ENCODE data around the gene PLVAP.

The PLVAP gene

DNA sequence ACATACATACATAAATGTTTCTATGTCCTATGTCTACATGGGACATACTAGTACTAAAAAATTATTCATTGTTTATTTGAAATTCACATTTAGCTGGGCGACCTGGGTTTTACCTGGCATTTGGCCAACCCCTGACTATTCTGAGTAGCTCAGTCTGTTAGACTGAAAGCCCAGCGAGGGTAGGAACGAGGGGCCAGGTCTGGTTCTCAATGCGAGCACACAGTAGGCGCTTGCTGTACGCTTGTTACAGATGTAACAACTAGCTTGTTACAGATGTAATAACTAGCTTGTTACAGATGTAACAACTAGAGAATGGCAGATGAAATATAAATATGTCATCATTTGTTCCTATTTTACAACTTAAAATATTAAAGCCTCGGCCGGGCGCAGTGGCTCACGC lies 41.6 kb downstream of the PLVAP start:
- DNase-seq (ENCODE audit: low spot score): no peak

DNA sequence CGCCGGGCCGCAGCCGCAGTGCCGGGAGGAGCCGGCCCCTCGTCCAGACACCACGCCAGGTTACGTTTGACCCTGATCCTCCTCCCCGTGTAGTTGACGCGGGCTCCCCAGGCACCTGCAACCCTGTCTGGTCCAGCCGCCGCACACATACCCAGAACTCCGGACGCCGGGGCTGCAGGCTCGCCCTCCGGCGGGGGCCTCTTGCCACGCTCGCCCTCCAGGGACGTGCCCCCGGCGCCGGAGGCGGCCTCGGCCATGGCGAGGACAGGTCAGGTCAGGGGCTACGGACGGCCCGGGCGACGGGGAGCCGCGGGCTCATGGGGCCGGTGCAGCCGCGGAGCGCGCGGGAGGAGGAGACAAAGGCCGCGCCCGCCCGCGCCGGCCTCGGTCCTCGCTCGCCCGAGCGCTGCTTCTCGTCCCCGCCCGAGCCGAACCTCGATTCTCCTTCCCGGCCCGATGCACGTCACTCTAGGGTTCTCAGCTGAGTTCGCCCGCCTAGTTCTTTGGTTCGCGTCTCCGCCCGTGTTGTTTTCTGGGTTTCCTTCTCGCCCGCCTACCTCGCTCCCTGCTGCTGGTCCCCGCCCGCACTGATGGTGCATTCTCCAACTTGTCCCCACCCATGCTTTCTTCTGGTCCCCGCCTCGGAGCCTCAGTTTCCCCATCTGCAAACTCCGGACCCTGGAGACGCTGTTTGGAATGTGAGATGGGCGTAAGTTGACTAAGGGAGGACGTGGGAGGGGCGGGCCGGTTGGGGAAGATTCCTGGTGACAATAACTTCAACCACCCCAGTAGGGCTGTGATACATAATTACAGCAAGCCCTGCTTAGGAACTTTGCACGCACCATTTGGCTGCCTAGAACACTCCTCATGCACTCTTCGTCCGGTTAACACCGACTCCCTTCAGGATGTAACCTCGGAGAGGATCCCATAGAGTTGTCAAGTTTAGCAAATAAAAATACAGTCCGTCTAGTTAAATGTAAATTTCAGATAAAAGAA lies 42.4 kb downstream of the PLVAP start, which contains the start of gene ANO8:
Gene ANO8, minus strand, starts transcription at position 442 of the 996 bp plus-strand sequence. Its CDS starts 185 bp downstream, at position 257.
- DNase-seq (ENCODE audit: low spot score): peak; percentile 97

DNA sequence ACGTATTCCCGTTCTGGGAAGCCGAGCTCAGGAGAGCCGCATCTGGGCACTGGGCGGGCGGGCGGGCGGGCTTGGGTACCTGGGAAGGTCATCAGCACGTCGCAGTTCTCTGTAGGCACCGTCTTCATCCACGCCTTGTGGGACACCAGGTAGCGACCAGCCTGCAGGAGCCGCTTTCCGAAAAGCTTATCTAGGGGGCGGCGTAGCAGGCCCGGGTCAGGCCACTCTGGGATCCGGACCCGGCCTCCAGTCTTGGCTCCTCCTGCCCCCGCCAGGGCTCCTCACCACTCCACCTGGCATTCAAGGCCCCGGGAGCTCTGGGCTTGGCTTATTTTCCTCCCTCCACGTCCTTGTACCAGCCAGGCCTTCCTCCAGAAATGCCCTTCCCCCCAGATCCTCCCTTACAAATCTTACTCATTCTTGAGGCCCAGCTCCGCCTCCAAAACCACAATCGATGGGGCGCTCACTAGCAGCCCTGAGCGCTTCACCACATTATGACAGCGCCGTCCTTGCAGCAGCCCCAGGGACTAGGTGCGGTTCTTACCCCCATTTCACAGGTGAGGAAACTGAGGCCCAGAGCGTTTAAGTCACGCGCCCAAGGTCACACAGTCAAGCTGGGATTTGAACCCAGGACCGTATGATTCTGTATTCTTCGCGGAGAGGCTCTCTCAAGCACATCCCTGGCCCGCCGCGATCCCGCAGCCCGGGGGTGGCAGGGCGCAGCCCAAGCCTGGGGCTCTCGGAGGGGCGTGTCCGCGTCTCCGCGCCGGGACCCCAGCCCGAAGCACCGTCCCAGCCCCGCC lies 43.3 kb downstream of the PLVAP start:
- no peak for DNase-seq (ENCODE audit: low spot score)

DNA sequence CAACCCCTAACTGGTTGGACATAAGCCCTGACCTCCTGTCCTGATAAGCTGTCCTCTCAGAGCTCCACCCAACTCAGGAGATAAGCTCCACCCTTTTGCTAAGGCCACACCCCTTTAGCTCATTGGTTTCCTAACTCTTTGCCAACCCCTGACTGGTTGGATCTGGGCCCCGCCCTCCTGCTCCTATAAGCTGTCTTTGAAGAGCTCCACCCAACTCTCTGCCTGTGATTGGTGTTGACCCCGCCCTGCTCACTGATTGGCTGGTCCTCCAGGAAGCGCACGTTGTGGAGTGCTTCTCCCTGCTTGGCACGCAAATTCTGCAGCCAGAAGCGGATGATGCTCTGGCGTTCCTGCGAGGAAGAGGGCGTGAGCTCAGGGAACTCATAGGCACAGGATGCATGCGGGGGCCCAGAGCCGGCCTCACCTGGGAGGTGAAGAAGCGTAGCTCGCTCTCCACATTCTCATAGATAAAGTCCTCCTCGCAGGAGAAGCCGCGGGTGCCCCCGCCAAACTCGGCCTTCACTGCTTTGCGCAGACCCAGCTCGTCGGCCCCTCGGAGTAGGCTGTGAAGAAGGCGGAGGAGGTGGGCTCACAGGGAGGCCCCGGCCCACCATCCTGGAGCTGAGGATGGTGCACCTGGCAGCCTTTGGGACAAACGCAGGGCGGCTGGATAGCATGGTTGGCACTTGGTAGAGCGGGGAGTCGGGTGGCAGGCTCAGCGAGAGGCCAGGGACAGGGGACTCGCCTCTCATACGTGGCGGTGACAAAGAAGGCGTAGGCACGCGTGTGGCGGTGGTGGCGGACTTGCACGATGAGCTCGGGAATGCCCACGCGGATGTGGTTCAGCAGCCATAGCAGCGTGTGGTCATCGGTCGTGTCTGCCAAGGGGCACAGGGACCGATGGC lies 44.2 kb downstream of the PLVAP start:
- peak; percentile 82 for DNase-seq (ENCODE audit: low spot score)

DNA sequence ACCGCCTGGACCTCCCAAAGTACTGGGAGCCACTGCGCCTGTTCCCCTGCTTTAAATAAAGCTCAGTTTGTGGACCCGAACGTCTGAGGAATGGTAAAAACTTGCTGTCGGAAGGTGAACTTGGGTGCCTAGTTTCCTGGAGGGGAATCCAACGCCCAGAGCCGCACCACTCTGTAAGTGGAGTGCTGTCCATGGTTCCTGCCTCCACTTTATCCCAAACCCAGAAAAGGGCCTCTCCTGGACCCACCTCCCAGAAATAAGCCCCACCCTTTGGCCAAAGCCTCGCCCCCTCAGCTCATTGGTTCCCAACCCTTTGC lies 44.8 kb downstream of the PLVAP start:
- no peak for DNase-seq (ENCODE audit: low spot score)

DNA sequence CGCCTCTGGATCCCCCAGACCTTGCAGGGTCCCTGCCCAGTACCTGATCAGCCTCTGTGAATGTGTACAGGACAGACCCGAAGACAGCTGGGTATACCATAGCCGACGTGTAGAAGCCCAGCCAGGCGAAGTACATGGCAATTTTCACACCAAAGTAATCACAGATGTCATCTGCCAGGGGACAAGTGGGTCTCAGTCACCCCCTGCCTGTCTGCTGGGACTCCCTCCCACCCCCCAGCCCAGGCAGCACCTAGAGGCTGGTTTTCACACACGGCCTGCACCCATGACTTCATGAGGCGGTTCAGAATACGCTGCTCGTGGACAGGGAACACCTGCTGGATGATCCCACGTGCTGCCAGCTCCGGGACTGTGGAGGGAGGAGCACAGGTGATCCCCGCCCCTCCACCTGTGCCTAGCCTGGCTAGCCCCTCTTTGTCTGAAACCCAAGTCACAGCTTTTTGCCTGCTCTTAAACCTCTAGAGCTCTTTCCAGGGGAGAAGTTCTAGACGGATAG lies 46.0 kb downstream of the PLVAP start:
- no peak for DNase-seq (ENCODE audit: low spot score)

GRCh38 chr19:17330262-17331044 lies 46.7 kb downstream of the PLVAP start:
- no peak for DNase-seq (ENCODE audit: low spot score)

DNA sequence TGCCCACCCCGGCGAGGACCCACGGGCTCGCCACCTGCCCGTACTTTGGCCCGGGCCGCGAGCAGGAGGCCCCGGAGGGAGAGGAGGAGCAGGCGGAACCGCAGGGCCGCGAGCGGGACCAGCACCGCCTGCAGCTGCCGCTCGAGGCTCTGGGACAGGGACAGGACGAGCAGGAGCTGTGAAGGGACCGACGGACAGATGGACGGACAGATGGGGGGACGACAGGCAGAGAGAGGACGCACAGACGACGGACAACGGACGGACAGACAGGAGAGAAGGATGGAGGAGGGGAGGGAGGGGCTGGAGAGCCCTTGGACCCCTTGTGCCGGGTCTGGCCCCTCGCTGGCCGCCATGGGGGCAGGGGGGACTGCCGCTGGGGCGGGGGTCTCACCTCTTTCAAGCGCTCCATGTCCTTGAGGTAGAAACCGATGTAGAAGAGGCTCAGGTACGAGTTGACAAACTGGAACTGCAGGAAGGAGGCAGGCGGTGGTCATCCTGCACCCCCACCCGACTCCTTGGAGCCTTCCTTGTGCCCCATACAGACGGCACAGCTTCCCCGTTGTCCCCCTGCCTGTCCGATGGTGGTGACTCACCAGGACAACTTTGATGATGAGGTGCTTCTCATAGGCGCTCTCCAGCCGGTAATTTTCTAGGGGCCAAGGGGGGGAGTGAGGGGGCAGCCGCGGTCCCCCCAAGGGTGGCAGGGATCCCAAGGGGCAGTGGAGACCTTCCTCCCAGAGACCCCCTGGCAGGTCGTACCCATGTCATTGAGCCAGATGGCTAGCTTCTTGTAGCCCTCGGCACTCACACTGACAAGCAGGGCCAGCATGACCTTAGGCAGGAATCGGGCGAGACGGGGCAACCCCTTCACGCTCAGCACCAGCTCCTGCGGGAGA lies 47.5 kb downstream of the PLVAP start:
- DNase-seq (ENCODE audit: low spot score): no peak

GRCh38 chr19:17328517-17329365 lies 48.4 kb downstream of the PLVAP start:
- DNase-seq (ENCODE audit: low spot score): no peak

- DNase-seq (ENCODE audit: low spot score): no peak
Observed at GRCh38 chr19:17327654-17328516, 49.3 kb downstream of the PLVAP start.

- no peak for DNase-seq (ENCODE audit: low spot score)
Observed at GRCh38 chr19:17327068-17327653, 50.0 kb downstream of the PLVAP start.

DNA sequence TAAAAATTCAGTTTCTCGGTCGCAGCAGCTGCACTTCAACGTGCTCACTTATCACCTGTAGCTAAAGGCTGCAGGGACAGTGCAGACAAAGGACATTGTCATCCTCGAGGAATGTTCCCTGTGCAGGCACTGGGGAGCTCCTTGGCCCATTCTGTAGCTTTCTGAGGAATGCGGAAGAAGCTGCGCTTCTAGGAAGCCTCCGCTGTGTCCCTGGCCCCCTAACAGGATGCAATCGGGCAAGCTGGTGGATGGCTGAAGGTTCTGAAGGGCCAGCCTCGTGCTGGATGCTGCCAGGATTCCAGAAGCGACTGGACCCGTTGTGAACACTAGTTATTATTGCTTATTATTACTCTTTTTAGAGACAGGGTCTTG lies 50.6 kb downstream of the PLVAP start:
- DNase-seq (ENCODE audit: low spot score): no peak

DNA sequence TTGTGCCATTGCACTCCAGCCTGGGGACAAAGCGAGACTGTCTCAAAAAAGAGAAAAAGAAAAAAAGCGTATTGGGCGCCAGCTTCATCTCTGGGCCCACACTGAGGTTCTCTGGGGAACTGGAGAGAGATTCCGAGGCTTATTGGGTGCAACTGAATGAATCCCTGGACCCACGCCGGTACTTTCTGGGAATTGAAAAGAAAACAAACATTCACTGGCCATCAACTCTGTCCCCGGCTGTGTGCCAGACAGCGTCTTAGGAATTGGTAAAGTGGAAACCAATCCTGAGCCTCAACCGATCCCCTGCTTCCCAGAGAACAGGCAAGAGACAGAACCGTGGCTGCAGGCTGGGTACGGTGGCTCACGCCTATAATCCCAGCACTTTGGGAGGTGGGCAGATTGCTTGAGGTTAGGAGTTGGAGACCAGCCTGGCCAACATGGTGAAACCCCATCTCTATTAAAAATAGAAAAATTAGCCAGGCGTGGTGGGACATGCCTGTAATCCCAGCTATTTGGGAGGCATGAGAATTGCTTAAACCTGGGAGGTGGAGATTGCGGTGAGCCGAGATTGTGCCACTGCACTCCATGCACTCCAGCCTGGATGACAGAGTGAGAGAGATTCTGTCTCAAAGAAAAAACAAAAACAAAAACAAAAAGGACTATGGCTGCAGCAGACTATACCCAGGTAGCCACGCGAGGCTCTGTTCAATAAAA lies 51.1 kb downstream of the PLVAP start:
- no peak for DNase-seq (ENCODE audit: low spot score)

DNA sequence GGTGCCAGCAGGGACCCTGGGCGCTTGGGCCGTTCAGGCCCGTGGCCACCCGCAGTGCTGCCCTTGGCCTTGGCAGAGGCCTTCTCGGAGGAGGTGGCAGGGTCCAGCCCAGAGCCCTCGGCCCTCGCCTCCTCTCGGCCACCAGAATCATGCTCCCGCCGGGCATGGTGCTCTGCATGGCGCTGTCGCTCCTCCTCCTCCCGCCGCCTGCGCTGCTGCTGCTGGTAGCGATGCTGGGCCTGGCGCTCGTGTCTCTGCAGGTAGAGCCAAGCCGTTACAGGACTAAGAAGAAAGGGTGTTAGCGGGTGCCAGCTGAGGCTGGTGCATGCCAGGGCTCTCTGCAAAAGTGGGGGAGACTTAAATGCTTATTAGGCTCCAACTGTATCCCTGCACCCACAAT lies 52.0 kb downstream of the PLVAP start:
- no peak for DNase-seq (ENCODE audit: low spot score)

GRCh38 chr19:17324357-17325114 lies 52.6 kb downstream of the PLVAP start:
- DNase-seq (ENCODE audit: low spot score): no peak

GRCh38 chr19:17323964-17324332 lies 53.2 kb downstream of the PLVAP start:
- DNase-seq (ENCODE audit: low spot score): no peak
